Neural cell (in vitro differentiated cells): Measurements from ENCODE around the gene KCNH2. TPM values are rescaled to one million over a fixed set of nuclear protein-coding genes. Genes with fewer than 3 reads are reported as not detected.

ENCODE experiments used
- H2AFZ ChIP-seq: fragments of 200-600, 300-800 bp; sonication (generic), shearing (Covaris generic); 2 replicates; pipeline ENCODE4 v1.6.0; 2014; ENCODE audit warnings: low read depth, mild to moderate bottlenecking, antibody characterized with exemption, low read length, moderate library complexity
- H3F3A ChIP-seq: fragments of 200-600 bp; shearing (Covaris generic); 2 replicates; pipeline ENCODE4 v1.6.1; 2016; ENCODE audit warnings: mild to moderate bottlenecking, moderate library complexity, mixed read lengths, antibody characterized with exemption, low read length; ENCODE audit not compliant: insufficient read depth, poor library complexity, severe bottlenecking
- H3K27ac ChIP-seq: fragments of 200-600, 300-800 bp; sonication (generic), shearing (Covaris generic); 2 replicates; pipeline ENCODE4 v1.5.1; 2014; ENCODE audit warnings: mild to moderate bottlenecking, low read length, moderate library complexity
- H3K27me3 ChIP-seq: fragments of 300-800, 200-600 bp; sonication (generic), shearing (Covaris generic); 2 replicates; pipeline ENCODE4 v1.6.0; 2014; ENCODE audit warnings: mild to moderate bottlenecking, low read depth, low read length, moderate library complexity; ENCODE audit not compliant: insufficient read depth
- H3K36me3 ChIP-seq: fragments of 300-800, 200-600 bp; sonication (generic), shearing (Covaris generic); 2 replicates; pipeline ENCODE4 v1.5.1; 2014; ENCODE audit warnings: mild to moderate bottlenecking, antibody characterized with exemption, low read length, moderate library complexity; ENCODE audit not compliant: insufficient read depth
- H3K4me2 ChIP-seq: fragments of 300-800, 200-600 bp; sonication (generic), shearing (Covaris generic); 2 replicates; pipeline ENCODE4 v1.6.0; 2014; ENCODE audit warnings: mild to moderate bottlenecking, low read length
- H3K4me3 ChIP-seq: fragments of 300-800, 200-600 bp; sonication (generic), shearing (Covaris generic); 2 replicates; pipeline ENCODE4 v1.5.1; 2014; ENCODE audit warnings: mild to moderate bottlenecking, low read length, moderate library complexity
- H3K79me2 ChIP-seq: fragments of 200-600 bp; shearing (Covaris generic); replicated peaks from 2 replicates; pipeline ENCODE4 v1.6.0; 2014; ENCODE audit warnings: mild to moderate bottlenecking, low read length, moderate library complexity; ENCODE audit not compliant: insufficient read depth
- H3K9ac ChIP-seq: fragments of 300-800, 200-600 bp; sonication (generic), shearing (Covaris generic); 2 replicates; pipeline ENCODE4 v1.6.1; 2016; ENCODE audit warnings: mild to moderate bottlenecking, low read length, mixed read lengths
- H3K9me2 ChIP-seq: fragments of 200-600 bp; shearing (Covaris generic); 2 replicates; pipeline ENCODE4 v1.6.1; 2016; ENCODE audit warnings: mild to moderate bottlenecking, low read length, mixed read lengths; ENCODE audit not compliant: insufficient read depth
- H3K9me3 ChIP-seq: fragments of 200-600, 300-800 bp; sonication (generic), shearing (Covaris generic); 2 replicates; pipeline ENCODE4 v1.6.1; 2016; ENCODE audit warnings: mild to moderate bottlenecking, mixed run types, low read length, moderate library complexity, mixed read lengths
- H4K20me1 ChIP-seq: fragments of 200-600 bp; shearing (Covaris generic); 2 replicates; pipeline ENCODE4 v1.6.1; 2016; ENCODE audit warnings: mild to moderate bottlenecking, mixed run types; ENCODE audit not compliant: insufficient read depth
- EP300 ChIP-seq: fragments of 450-650 bp; conservative IDR thresholded peaks from 2 replicates; pipeline ENCODE4 v1.6.1; 2014; ENCODE audit warnings: antibody characterized with exemption, mild to moderate bottlenecking, moderate library complexity; ENCODE audit not compliant: poor library complexity, severe bottlenecking
- EZH2 ChIP-seq: fragments of 200-600, 300-800 bp; shearing (Covaris generic), sonication (generic); IDR thresholded peaks from 2 replicates; pipeline ENCODE4 v1.6.1; 2014; ENCODE audit warnings: antibody characterized with exemption, low read length, borderline replicate concordance, mild to moderate bottlenecking; ENCODE audit not compliant: insufficient read depth, poor library complexity, severe bottlenecking
- MXI1 ChIP-seq: fragments of 450-650 bp; conservative IDR thresholded peaks from 2 replicates; pipeline ENCODE4 v1.6.1; 2014; ENCODE audit warnings: antibody characterized with exemption, mild to moderate bottlenecking; ENCODE audit not compliant: poor library complexity, severe bottlenecking
- POLR2AphosphoS5 ChIP-seq: IDR thresholded peaks from 2 replicates; pipeline ENCODE4 v1.6.1; 2012
- RAD21 ChIP-seq: fragments of 450-650 bp; conservative IDR thresholded peaks from 2 replicates; pipeline ENCODE4 v1.6.1; 2014; ENCODE audit warnings: antibody characterized with exemption, mild to moderate bottlenecking, moderate library complexity
- REST ChIP-seq: IDR thresholded peaks from 2 replicates; pipeline ENCODE4 v1.6.1; 2012; ENCODE audit warnings: borderline replicate concordance
- SMC3 ChIP-seq: fragments of 450-650 bp; conservative IDR thresholded peaks from 2 replicates; pipeline ENCODE4 v1.6.1; 2014; ENCODE audit warnings: antibody characterized with exemption, mild to moderate bottlenecking, moderate library complexity; ENCODE audit not compliant: poor library complexity
- TAF1 ChIP-seq: IDR thresholded peaks from 2 replicates; pipeline ENCODE4 v1.6.1; 2012; ENCODE audit warnings: low read depth
- polyA plus RNA-seq: library from polyadenylated mRNA; depleted of rRNA; stranded (reverse); fragments of >200 nt; gene quantifications from 2 replicates; pipeline ENCODE4 v1.2.3, GENCODE V29; 2014
- TF ChIP-seq, protein P1 (sequence below): fragments of 450-650 bp; IDR thresholded peaks from 2 replicates; pipeline ENCODE4 v1.5.1; 2014; ENCODE audit warnings: antibody characterized with exemption, mild to moderate bottlenecking, moderate library complexity; ENCODE audit not compliant: poor library complexity, severe bottlenecking

Gene KCNH2
- polyA plus RNA-seq, 1 donor from 2014 or later: 24.4 TPM

GRCh38 chr7:150948791-150949251, 29.3 kb downstream of the KCNH2 start:
- H3K27me3 ChIP-seq: no peaks in the 10 kb centered on the region
- no peaks in the 10 kb centered on the region for H3F3A ChIP-seq
- no peaks in the 10 kb centered on the region for H3K9me3 ChIP-seq
- H4K20me1 ChIP-seq: no peaks in the 10 kb centered on the region
- H3K4me3 ChIP-seq: no peak overlapping the region
- no peak overlapping the region for H3K27ac ChIP-seq
- no peak overlapping the region for H3K4me2 ChIP-seq
- H2AFZ ChIP-seq: no peak overlapping the region
- TF ChIP-seq, protein P1, sequence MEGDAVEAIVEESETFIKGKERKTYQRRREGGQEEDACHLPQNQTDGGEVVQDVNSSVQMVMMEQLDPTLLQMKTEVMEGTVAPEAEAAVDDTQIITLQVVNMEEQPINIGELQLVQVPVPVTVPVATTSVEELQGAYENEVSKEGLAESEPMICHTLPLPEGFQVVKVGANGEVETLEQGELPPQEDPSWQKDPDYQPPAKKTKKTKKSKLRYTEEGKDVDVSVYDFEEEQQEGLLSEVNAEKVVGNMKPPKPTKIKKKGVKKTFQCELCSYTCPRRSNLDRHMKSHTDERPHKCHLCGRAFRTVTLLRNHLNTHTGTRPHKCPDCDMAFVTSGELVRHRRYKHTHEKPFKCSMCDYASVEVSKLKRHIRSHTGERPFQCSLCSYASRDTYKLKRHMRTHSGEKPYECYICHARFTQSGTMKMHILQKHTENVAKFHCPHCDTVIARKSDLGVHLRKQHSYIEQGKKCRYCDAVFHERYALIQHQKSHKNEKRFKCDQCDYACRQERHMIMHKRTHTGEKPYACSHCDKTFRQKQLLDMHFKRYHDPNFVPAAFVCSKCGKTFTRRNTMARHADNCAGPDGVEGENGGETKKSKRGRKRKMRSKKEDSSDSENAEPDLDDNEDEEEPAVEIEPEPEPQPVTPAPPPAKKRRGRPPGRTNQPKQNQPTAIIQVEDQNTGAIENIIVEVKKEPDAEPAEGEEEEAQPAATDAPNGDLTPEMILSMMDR: no peak
- no peak for TF ChIP-seq POLR2AphosphoS5
- no peak for TF ChIP-seq MXI1
- no peak for TF ChIP-seq EP300
- no peak for TF ChIP-seq RAD21
- TF ChIP-seq EZH2: no peak
- TF ChIP-seq REST: no peak
- no peak for TF ChIP-seq SMC3
- TF ChIP-seq TAF1: no peak
- H3K36me3 ChIP-seq: peaks cover 8% of the 10 kb centered on the region
- H3K9me2 ChIP-seq: no peaks in the 10 kb centered on the region
- no peaks in the 10 kb centered on the region for H3K79me2 ChIP-seq
- H3K9ac ChIP-seq: no peak overlapping the region

GRCh38 chr7:150947761-150948651, 30.1 kb downstream of the KCNH2 start:
- Histone ChIP-seq H3K27ac (no peak overlapping the region), H3K36me3 (peaks cover 8% of the 10 kb centered on the region), H3K79me2 (no peaks in the 10 kb centered on the region), H3K9ac (no peak overlapping the region), H4K20me1 (no peaks in the 10 kb centered on the region), H2AFZ (no peak overlapping the region), H3F3A (no peaks in the 10 kb centered on the region), H3K27me3 (no peaks in the 10 kb centered on the region), H3K9me2 (no peaks in the 10 kb centered on the region), H3K9me3 (no peaks in the 10 kb centered on the region), H3K4me3 (no peak overlapping the region), H3K4me2 (no peak overlapping the region)
- TF ChIP-seq EZH2 (no peak), MXI1 (no peak), RAD21 (no peak), SMC3 (no peak), POLR2AphosphoS5 (no peak), TAF1 (no peak)
- TF ChIP-seq, protein P1: no peak
